H1 (cell line): ENCODE results near the gene IL16. TPM values are rescaled to one million over a fixed set of nuclear protein-coding genes. Genes with fewer than 3 reads are reported as not detected.

Source experiments
- BRCA1 ChIP-seq: IDR thresholded peaks from 2 replicates; pipeline ENCODE4 v1.6.1; 2012; ENCODE audit warnings: low read depth, low read length, improper control_type of control experiment
- CBX5 ChIP-seq: fragments of 300-800, 300-1000 bp; sonication (generic); IDR thresholded peaks from 2 replicates; pipeline ENCODE4 v1.7.1; 2016; ENCODE audit warnings: antibody characterized with exemption, low read length, low read depth
- GABPA ChIP-seq: IDR thresholded peaks from 2 replicates; pipeline ENCODE4 v1.6.1; 2011; ENCODE audit warnings: mild to moderate bottlenecking, low read length, moderate library complexity, borderline replicate concordance; ENCODE audit not compliant: insufficient read depth
- HDAC6 ChIP-seq: IDR thresholded peaks from one replicate; pipeline ENCODE4 v1.7.1; 2012; ENCODE audit warnings: low read depth, mild to moderate bottlenecking, inconsistent platforms, low read length, moderate library complexity
- JUN ChIP-seq: IDR thresholded peaks from 2 replicates; pipeline ENCODE4 v1.6.1; 2011; ENCODE audit warnings: low read depth, mild to moderate bottlenecking, improper control_type of control experiment, low read length
- polyA plus RNA-seq, 7 experiments: library from polyadenylated mRNA; depleted of rRNA in 3 of 7; stranded (reverse) in 5 of 7; unstranded in 2 of 7; fragments of >200 nt in 5 of 7; fragments of 200-250 nt in 2 of 7; gene quantifications; 1 replicate in 5 of 7; 2 replicates in 1 of 7; 4 replicates in 1 of 7; pipeline versions ENCODE4 v1.2.1 to v1.2.3, GENCODE V29; 2011 to 2013; ENCODE audit warnings: missing spikeins in 2 of 7, mixed read lengths in 2 of 7
- total RNA-seq: library from RNA; stranded (reverse); fragmentation: NEBNext Ultra II Directional; extraction: Animal tissue kit (Norgen Biotek cat#: 25700); gene quantifications from 2 replicates; pipeline ENCODE4 v1.2.1, GENCODE V29; 2021

The IL16 gene
- total and polyA plus RNA-seq, 2 of the 8 experiments (the other 6 are each of a cell fraction or from before 2014, with no cell fraction given), result 0.03 to 0.09 TPM

DNA sequence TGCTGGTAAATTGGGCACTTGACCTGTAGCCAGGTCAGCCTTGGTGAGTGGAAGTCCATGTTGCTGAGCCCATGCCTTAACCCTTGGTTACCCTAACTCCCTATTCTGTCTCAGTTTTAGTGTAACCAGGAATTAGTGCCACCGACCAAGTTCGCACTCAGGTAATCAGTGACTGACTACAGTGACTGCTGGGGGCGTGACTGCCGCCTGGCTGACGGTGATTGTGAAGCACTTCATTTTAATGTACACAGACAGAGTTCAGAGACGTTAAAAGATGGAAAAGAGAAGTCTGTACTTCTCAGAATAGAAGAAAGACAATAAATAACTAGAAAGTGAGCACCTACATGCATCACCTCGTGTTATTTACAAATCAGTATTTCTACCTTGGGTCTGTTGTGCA is 45.3 kb upstream of the IL16 start (continued):
- TF ChIP-seq CBX5 (no peak), GABPA (no peak), HDAC6 (no peak), JUN (no peak), BRCA1 (no peak)
